GM12875 (cell line): Measurements from ENCODE around the gene CDIPT.

Experiments
- H3K4me3 ChIP-seq: one replicate; pipeline ENCODE4 v1.5.1; 2011; ENCODE audit warnings: low read depth, low read length, control low read depth
- TF ChIP-seq, protein P1 (sequence below): IDR thresholded peaks from 2 replicates; pipeline ENCODE4 v1.5.1; 2011; ENCODE audit warnings: low read depth, mild to moderate bottlenecking, control low read depth, inconsistent platforms, low read length, moderate library complexity, borderline replicate concordance; ENCODE audit not compliant: insufficient read depth

Gene CDIPT

DNA sequence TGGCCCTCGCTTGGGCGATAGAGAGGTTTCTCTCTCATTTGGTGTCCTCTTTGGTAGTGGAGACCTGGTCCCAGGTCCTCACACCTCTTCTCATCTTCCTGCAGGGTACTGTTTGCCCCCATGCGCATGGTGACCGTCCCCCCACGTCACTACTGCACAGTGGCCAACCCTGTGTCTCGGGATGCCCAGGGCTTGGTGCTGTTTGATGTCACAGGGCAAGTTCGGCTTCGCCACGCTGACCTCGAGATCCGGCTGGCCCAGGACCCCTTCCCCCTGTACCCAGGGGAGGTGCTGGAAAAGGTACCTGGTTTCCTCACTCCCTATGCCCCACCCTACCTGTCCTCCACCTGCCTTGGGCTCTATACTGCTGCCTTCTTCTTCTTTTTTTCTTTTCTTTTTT, 32.3 kb downstream of the CDIPT start:
- no peak overlapping the region for H3K4me3 ChIP-seq
- TF ChIP-seq, protein P1, sequence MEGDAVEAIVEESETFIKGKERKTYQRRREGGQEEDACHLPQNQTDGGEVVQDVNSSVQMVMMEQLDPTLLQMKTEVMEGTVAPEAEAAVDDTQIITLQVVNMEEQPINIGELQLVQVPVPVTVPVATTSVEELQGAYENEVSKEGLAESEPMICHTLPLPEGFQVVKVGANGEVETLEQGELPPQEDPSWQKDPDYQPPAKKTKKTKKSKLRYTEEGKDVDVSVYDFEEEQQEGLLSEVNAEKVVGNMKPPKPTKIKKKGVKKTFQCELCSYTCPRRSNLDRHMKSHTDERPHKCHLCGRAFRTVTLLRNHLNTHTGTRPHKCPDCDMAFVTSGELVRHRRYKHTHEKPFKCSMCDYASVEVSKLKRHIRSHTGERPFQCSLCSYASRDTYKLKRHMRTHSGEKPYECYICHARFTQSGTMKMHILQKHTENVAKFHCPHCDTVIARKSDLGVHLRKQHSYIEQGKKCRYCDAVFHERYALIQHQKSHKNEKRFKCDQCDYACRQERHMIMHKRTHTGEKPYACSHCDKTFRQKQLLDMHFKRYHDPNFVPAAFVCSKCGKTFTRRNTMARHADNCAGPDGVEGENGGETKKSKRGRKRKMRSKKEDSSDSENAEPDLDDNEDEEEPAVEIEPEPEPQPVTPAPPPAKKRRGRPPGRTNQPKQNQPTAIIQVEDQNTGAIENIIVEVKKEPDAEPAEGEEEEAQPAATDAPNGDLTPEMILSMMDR = no peak

DNA sequence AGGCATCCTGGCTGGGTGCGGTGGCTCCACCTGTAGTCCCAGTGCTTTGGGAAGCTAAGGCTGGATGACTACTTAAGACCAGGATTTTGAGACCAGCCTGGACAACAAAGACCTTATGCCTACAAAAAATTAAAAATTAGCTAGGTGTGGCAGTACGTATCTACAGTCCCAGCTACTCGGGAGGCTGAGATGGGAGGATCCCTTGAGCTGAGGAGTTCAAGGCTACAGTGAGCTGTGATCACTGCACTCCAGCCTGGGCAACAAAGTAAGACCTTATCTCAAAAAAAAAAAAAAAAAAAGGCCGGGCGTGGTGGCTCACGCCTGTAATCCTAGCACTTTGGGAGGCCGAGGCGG, 36.7 kb downstream of the CDIPT start:
- TF ChIP-seq, protein P1 = no peak
- H3K4me3 ChIP-seq = no peak overlapping the region

- TF ChIP-seq, protein P1 = no peak
These were observed 37.6 kb downstream of the CDIPT start for GRCh38 chr16:29825145-29826044.

GRCh38 chr16:29824589-29825144, 38.4 kb downstream of the CDIPT start:
- no peak overlapping the region for H3K4me3 ChIP-seq
- TF ChIP-seq, protein P1 = no peak

More at GRCh38 chr16:29825145-29826044, 37.6 kb downstream of the CDIPT start:
- no peak overlapping the region for H3K4me3 ChIP-seq

GRCh38 chr16:29821643-29822115, 41.3 kb downstream of the CDIPT start:
- H3K4me3 ChIP-seq = peak overlapping the region; percentile 55
- TF ChIP-seq, protein P1 = no peak

GRCh38 chr16:29820730-29821642, 42.0 kb downstream of the CDIPT start:
- TF ChIP-seq, protein P1 = no peak
- peak overlapping the region; percentile 55 for H3K4me3 ChIP-seq
